ENCODE measurements around the gene SAMD8. TPM values are rescaled to one million over a fixed set of nuclear protein-coding genes. Genes with fewer than 3 reads are reported as not detected.
"Not testable (repeated sequence)": the region's sequence is repeated elsewhere in the genome, so short reads cannot be mapped to it uniquely, and the experiment has no call there.

SAMD8 gene
- total RNA-seq, 2 experiments from 2014 or later: 20.5 to 20.9 TPM

DNA sequence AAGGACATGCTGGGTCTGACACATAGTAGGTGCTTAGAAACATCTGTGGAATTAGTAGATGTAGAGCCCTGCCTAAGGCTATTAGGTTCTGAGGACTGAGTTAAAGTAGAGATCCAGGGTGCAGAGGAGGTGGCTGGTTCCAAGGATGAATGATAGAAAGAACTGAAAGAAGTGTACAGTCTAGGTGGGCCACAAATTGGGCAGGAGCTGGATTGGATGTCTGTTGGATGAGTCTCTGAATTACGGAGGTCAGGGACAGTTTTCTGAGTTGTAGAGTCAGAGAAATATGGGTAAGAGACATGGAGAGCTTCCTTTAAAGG lies 2.0 kb upstream of the SAMD8 start:
- Mint-ChIP-seq H3K27me3 (no peaks in the 10 kb centered on the region), H3K36me3 (ENCODE audit: low read depth) (peaks cover 7% of the 10 kb centered on the region), H3K9me3 (ENCODE audit: low read depth) (no peaks in the 10 kb centered on the region), H3K4me1 (peaks cover 37% of the 10 kb centered on the region), H3K27ac (peak overlapping the region; percentile 85), H3K4me3 (no peak overlapping the region)
- intact Hi-C loops (cut with DNase I, micrococcal nuclease): no loop called here
- CTCF ChIA-PET: interaction anchor here (0.9 to 1.9 kb wide), 6 partner anchors 11 to 896 kb away, joined by 3 to 5 read pairs (median 4); partner anchors contain the start of gene COMTD1
- ATAC-seq (no peak), DNase-seq (no peak)
- POLR2A ChIA-PET: interaction anchor here (0.6 to 0.7 kb wide), 2 partner anchors 30 to 159 kb away, joined by 3 to 6 read pairs; no protein-coding TSS in a partner anchor

GRCh38 chr10:75110006-75110632 lies 1.3 kb upstream of the SAMD8 start:
- Mint-ChIP-seq H3K9me3 (ENCODE audit: low read depth) (no peaks in the 10 kb centered on the region), H3K4me1 (peaks cover 44% of the 10 kb centered on the region), H3K27me3 (no peaks in the 10 kb centered on the region), H3K4me3 (peak overlapping the region; percentile 99), H3K36me3 (ENCODE audit: low read depth) (peaks cover 7% of the 10 kb centered on the region), H3K27ac (peak overlapping the region; percentile 85)
- DNase-seq (peak; percentile 23), ATAC-seq (no peak)
- ChIA-PET POLR2A (interaction anchor here (2.0 kb wide), 1 partner anchor 101 kb away, joined by 6 read pairs; the partner anchor contains the start of gene VDAC2), CTCF (interaction anchor here (1.0 to 1.9 kb wide), 8 partner anchors 11 to 897 kb away, joined by 3 to 5 read pairs (median 4); partner anchors contain the start of gene COMTD1)
- intact Hi-C loops (cut with DNase I, micrococcal nuclease): loop anchor here (2.0 to 10.0 kb wide), 8 partner anchors 67 to 1325 kb away; partner anchors contain the start of genes ADK (in 1 of the 2), AP3M1 (in 1 of the 2), CAMK2G (in 1 of the 2) and CHCHD1 (in 1 of the 2)

DNA sequence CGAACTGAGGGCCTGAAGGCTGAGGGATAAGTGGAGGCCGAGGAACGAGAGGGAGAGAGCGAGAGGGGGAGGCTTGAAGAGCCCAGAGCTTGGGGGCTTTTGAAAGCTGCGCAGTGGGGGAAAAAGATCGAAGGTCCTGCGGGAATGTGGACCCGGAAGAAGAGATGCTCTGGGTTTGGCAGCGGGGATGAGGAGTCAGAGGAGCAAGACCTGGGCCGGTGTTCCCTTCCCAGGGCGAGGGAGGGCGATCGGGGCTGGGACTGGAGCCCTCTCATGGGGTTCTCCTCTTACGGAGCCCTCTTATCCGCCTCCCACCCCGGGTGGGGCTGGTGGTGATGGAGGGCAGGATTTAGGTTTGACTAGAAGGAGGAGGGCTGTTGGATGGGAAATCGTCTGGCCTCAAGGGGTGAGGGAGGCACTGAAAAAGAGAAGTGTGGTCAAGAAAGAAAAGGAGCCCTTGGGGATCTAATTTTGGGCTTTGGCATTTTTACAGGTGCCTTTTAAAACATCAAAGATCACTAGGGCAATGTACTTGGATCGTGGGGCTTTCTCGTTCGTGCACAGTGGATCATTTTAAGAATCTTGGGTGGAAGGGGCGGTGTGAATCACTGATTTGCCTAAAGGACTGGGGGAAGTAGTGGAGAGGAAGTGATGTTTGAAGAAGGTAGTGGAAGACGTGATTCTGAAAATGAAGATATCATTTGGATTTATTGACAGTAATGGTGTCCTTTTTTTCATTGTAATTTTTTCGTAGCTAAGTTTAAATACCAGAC lies 637 bp downstream of the SAMD8 start:
- peak; percentile 36 for ATAC-seq
- Mint-ChIP-seq H3K36me3 (ENCODE audit: low read depth) (peaks cover 8% of the 10 kb centered on the region), H3K4me3 (peak overlapping the region; percentile 99), H3K27me3 (no peaks in the 10 kb centered on the region), H3K9me3 (ENCODE audit: low read depth) (no peaks in the 10 kb centered on the region), H3K4me1 (peaks cover 52% of the 10 kb centered on the region), H3K27ac (peak overlapping the region; percentile 99)
- ChIA-PET POLR2A (interaction anchor here (0.6 to 2.0 kb wide), 2 partner anchors 13 to 99 kb away, joined by 3 to 6 read pairs; partner anchors contain the start of gene VDAC2), CTCF (interaction anchor here (0.5 to 1.7 kb wide), 3 partner anchors 99 to 290 kb away, joined by 3 to 12 read pairs (median 4); partner anchors contain the start of gene COMTD1)
- intact Hi-C loops (cut with DNase I, micrococcal nuclease): loop anchor here (1.0 to 10.0 kb wide), 16 partner anchors 25 to 1327 kb away; partner anchors contain the start of genes AP3M1 (in 2 of the 2), KAT6B (in 2 of the 2), VDAC2 (in 2 of the 2) and ADK (in 1 of the 2)
- peak; percentile 67 for DNase-seq

- intact Hi-C loops (cut with DNase I, micrococcal nuclease): loop anchor here (10.0 kb wide), 2 partner anchors 70 to 1330 kb away; partner anchors contain the start of genes CHCHD1 (in 1 of the 2) and ZSWIM8 (in 1 of the 2)
- no peak for ATAC-seq
- Mint-ChIP-seq H3K9me3 (ENCODE audit: low read depth) (no peaks in the 10 kb centered on the region), H3K27ac (peak overlapping the region; percentile 3), H3K27me3 (no peaks in the 10 kb centered on the region), H3K4me3 (no peak overlapping the region), H3K4me1 (peaks cover 55% of the 10 kb centered on the region), H3K36me3 (ENCODE audit: low read depth) (peaks cover 8% of the 10 kb centered on the region)
- DNase-seq: no peak
- CTCF ChIA-PET: interaction anchor here (0.5 to 1.8 kb wide), 6 partner anchors 14 to 364 kb away, joined by 3 to 6 read pairs (median 4); no protein-coding TSS in a partner anchor
- POLR2A ChIA-PET: no interaction called here
Observed at GRCh38 chr10:75115137-75115536, 3.7 kb downstream of the SAMD8 start.

DNA sequence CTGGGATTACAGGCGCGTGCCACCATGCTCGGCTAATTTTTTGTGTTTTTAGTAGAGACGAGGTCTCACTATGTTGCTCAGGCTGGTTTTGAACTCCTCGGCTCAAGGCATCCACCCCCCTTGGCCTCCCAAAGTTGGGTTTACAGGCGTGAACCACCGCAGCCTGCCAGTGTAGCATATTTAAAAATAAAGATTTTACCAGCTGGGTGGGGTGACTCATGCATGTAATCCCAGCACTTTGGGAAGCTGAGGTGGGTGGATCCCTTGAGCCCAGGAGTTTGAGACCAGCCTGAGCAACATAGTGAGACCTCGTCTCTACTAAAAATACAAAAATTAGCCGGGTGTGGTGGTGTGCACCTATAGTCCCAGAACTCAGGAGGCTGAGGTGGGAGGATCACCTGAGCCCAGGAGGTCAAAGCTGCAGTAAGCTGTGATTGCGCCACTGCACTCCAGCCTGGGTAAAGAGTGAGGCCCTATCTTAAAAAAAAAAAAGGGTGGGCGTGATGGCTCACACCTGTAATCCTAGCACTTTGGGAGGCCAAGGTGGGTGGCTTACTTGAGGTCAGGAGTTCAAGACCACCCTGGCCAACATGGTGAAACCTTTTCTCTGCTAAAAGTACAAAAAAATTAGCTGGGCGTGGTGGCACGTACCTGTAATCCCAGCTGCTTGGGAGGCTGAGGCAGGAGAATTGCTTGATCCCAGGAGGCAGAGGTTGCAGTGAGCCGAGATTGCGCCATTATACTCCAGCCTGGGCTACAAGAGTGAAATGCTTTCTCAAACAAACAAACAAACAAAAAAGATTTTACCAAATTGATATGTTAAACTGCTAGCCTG lies 5.7 kb downstream of the SAMD8 start:
- H3K9me3 Mint-ChIP-seq (ENCODE audit: low read depth); H3K4me3 Mint-ChIP-seq; POLR2A ChIA-PET; H3K36me3 Mint-ChIP-seq (ENCODE audit: low read depth); H3K27me3 Mint-ChIP-seq; DNase-seq; ATAC-seq; H3K27ac Mint-ChIP-seq: not testable (repeated sequence)
- intact Hi-C loops (cut with DNase I, micrococcal nuclease): loop anchor here (10.0 kb wide), 2 partner anchors 68 to 1332 kb away; partner anchors contain the start of genes CHCHD1 (in 1 of the 2) and ZSWIM8 (in 1 of the 2)
- CTCF ChIA-PET: interaction anchor here (0.7 kb wide), 2 partner anchors 55 to 464 kb away, joined by 3 to 5 read pairs; no protein-coding TSS in a partner anchor
- H3K4me1 Mint-ChIP-seq: peaks cover 47% of the 10 kb centered on the region

GRCh38 chr10:75117995-75118394 lies 6.5 kb downstream of the SAMD8 start:
- Mint-ChIP-seq H3K27ac (peak overlapping the region; percentile 56), H3K4me3 (no peak overlapping the region), H3K36me3 (ENCODE audit: low read depth) (peaks cover 2% of the 10 kb centered on the region), H3K27me3 (no peaks in the 10 kb centered on the region), H3K9me3 (ENCODE audit: low read depth) (no peaks in the 10 kb centered on the region), H3K4me1 (peaks cover 43% of the 10 kb centered on the region)
- ATAC-seq (peak; percentile 58), DNase-seq (no peak)
- intact Hi-C loops (cut with DNase I, micrococcal nuclease): loop anchor here (10.0 kb wide), 2 partner anchors 67 to 1333 kb away; partner anchors contain the start of genes CHCHD1 (in 1 of the 2) and ZSWIM8 (in 1 of the 2)
- ChIA-PET CTCF (no interaction called here), POLR2A (interaction anchor here (0.7 kb wide), 1 partner anchor 283 kb away, joined by 3 read pairs; no protein-coding TSS in a partner anchor)

- CTCF ChIA-PET: interaction anchor here (0.7 to 1.8 kb wide), 3 partner anchors 8 to 118 kb away, joined by 3 to 4 read pairs (median 3); no protein-coding TSS in a partner anchor
- intact Hi-C loops (cut with DNase I, micrococcal nuclease): loop anchor here (10.0 kb wide), 2 partner anchors 65 to 1335 kb away; partner anchors contain the start of genes CHCHD1 (in 1 of the 2) and ZSWIM8 (in 1 of the 2)
- not testable (repeated sequence) for H3K9me3 Mint-ChIP-seq (ENCODE audit: low read depth)
Observed at GRCh38 chr10:75119444-75120066, 8.1 kb downstream of the SAMD8 start.

GRCh38 chr10:75121322-75121721 lies 9.9 kb downstream of the SAMD8 start:
- intact Hi-C loops (cut with DNase I, micrococcal nuclease): no loop called here
- H3K27me3 Mint-ChIP-seq: no peaks in the 10 kb centered on the region
- POLR2A ChIA-PET: interaction anchor here (0.7 kb wide), 2 partner anchors 8 to 21 kb away, joined by 3 read pairs; no protein-coding TSS in a partner anchor
- no peaks in the 10 kb centered on the region for H3K9me3 Mint-ChIP-seq (ENCODE audit: low read depth)
- CTCF ChIA-PET: interaction anchor here (0.7 to 1.1 kb wide), 2 partner anchors 12 to 67 kb away, joined by 3 read pairs; a partner anchor contains a TSS
- no peak overlapping the region for H3K27ac Mint-ChIP-seq
- no peak overlapping the region for H3K4me3 Mint-ChIP-seq
- H3K36me3 Mint-ChIP-seq (ENCODE audit: low read depth): peaks cover 15% of the 10 kb centered on the region
- DNase-seq (no peak), ATAC-seq (no peak)
- peaks cover 21% of the 10 kb centered on the region for H3K4me1 Mint-ChIP-seq

More at GRCh38 chr10:75119444-75120066, 8.1 kb downstream of the SAMD8 start:
- H3K4me3 Mint-ChIP-seq; H3K36me3 Mint-ChIP-seq (ENCODE audit: low read depth); POLR2A ChIA-PET; H3K27ac Mint-ChIP-seq; ATAC-seq; DNase-seq; H3K27me3 Mint-ChIP-seq: not testable (repeated sequence)
- H3K4me1 Mint-ChIP-seq: peaks cover 30% of the 10 kb centered on the region

DNA sequence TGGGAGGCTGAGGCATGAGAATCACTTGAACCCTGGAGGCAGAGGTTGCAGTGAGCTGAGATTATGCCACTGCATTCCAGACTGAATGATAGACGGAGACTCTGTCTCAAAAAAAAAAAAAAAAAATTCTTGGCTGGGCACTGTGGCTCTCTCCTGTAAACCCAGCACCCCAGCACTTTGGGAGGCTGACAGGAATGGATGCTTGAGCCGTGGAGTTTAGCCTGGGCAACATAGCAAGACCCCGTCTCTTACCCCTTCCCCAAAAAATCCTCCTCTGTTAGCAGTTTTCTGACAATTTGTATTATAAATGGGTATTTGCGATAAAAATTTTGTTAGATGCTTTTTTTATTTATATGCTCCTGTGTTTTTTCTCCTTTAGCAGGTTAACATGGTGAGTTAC lies 11.0 kb downstream of the SAMD8 start:
- DNase-seq (no peak), ATAC-seq (no peak)
- Mint-ChIP-seq H3K9me3 (ENCODE audit: low read depth) (no peaks in the 10 kb centered on the region), H3K27me3 (no peaks in the 10 kb centered on the region), H3K4me3 (no peak overlapping the region), H3K36me3 (ENCODE audit: low read depth) (peaks cover 13% of the 10 kb centered on the region), H3K27ac (no peak overlapping the region), H3K4me1 (peaks cover 18% of the 10 kb centered on the region)
- POLR2A ChIA-PET: no interaction called here
- intact Hi-C loops (cut with DNase I, micrococcal nuclease): no loop called here
- CTCF ChIA-PET: no interaction called here

DNA sequence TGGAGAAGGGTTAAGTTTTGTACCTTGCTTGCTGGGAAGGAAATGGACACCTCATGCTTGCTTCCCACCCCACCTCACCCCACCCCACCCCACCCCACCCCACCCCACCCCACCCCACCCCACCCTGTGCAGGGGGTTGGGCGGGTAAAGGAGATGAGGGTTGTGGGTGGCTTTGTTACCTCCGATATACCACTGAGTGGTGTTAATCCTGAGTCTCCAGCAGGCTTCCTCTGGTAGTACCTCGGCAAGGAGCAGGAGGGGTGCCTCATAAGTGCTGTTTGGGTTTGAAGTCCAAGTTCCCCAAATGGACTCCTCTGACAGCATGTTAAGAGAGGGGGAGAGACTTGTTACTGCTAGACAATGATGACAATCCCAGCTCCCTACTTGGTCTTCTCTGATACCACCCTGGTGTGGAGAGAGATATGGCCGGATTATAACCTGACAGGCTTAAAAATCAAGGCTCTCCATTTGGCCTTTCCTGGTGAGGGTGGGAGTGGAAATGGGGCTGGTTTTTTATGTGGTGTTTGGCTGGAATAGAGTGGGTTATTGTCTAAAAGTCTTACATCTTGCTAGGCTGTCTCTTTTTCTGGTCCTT lies 11.7 kb downstream of the SAMD8 start:
- Mint-ChIP-seq H3K9me3 (ENCODE audit: low read depth) (no peaks in the 10 kb centered on the region), H3K36me3 (ENCODE audit: low read depth) (peaks cover 13% of the 10 kb centered on the region), H3K27ac (no peak overlapping the region), H3K4me1 (peaks cover 11% of the 10 kb centered on the region), H3K27me3 (no peaks in the 10 kb centered on the region), H3K4me3 (no peak overlapping the region)
- CTCF ChIA-PET: interaction anchor here (0.7 kb wide), 1 partner anchor 112 kb away, joined by 3 read pairs; the partner anchor contains the start of gene COMTD1
- DNase-seq (no peak), ATAC-seq (no peak)
- POLR2A ChIA-PET: no interaction called here
- intact Hi-C loops (cut with DNase I, micrococcal nuclease): no loop called here
